ENCODE measurements around the gene BNIP3.
"Not testable (repeated sequence)": the region's sequence is repeated elsewhere in the genome, so short reads cannot be mapped to it uniquely, and the experiment has no call there.

The BNIP3 gene

GRCh38 chr10:131959841-131960240 lies 21.9 kb downstream of the BNIP3 start:
- no peak for TF ChIP-seq CTCF (IDR thresholded peaks at IDR 0.05; ENCODE audit: low read depth, low read length, missing control alignments)
- in situ Hi-C loops (cut with HindIII; ENCODE audit: low sequenced_read_pairs), result no loop called here
- DNase-seq (ENCODE audit: low read depth), result no peak
- no peak overlapping the region for H3K4me3 ChIP-seq (ENCODE audit: low read depth, low read length)

- H3K4me3 ChIP-seq (ENCODE audit: low read depth, low read length), result no peak overlapping the region
- in situ Hi-C loops (cut with HindIII; ENCODE audit: low sequenced_read_pairs), result no loop called here
- TF ChIP-seq CTCF (IDR thresholded peaks at IDR 0.05; ENCODE audit: low read depth, low read length, missing control alignments), result no peak
- DNase-seq (ENCODE audit: low read depth), result no peak
Observed at GRCh38 chr10:131955591-131956340, 26.0 kb downstream of the BNIP3 start.

- no peak for TF ChIP-seq CTCF (IDR thresholded peaks at IDR 0.05; ENCODE audit: low read depth, low read length, missing control alignments)
- DNase-seq (ENCODE audit: low read depth), result no peak
- H3K4me3 ChIP-seq (ENCODE audit: low read depth, low read length), result no peak overlapping the region
- in situ Hi-C loops (cut with HindIII; ENCODE audit: low sequenced_read_pairs), result no loop called here
Observed at GRCh38 chr10:131954356-131954965, 27.3 kb downstream of the BNIP3 start.

- in situ Hi-C loops (cut with HindIII; ENCODE audit: low sequenced_read_pairs); DNase-seq (ENCODE audit: low read depth); H3K4me3 ChIP-seq (ENCODE audit: low read depth, low read length): not testable (repeated sequence)
Observed at GRCh38 chr10:131949908-131950307, 31.8 kb downstream of the BNIP3 start.

GRCh38 chr10:131949041-131949862 lies 32.5 kb downstream of the BNIP3 start:
- no peak for DNase-seq (ENCODE audit: low read depth)
- in situ Hi-C loops (cut with HindIII; ENCODE audit: low sequenced_read_pairs), result no loop called here
- no peak overlapping the region for H3K4me3 ChIP-seq (ENCODE audit: low read depth, low read length)
- no peak for TF ChIP-seq CTCF (IDR thresholded peaks at IDR 0.05; ENCODE audit: low read depth, low read length, missing control alignments)

GRCh38 chr10:131948501-131948900 lies 33.2 kb downstream of the BNIP3 start:
- TF ChIP-seq CTCF (IDR thresholded peaks at IDR 0.05; ENCODE audit: low read depth, low read length, missing control alignments), result no peak
- DNase-seq (ENCODE audit: low read depth), result no peak
- in situ Hi-C loops (cut with HindIII; ENCODE audit: low sequenced_read_pairs), result no loop called here
- no peak overlapping the region for H3K4me3 ChIP-seq (ENCODE audit: low read depth, low read length)

Measured in astrocyte of the cerebellum (primary cell).